Calu3 (cell line): Measurements from ENCODE around the gene TMEM182. TPM values are rescaled to one million over a fixed set of nuclear protein-coding genes. Genes with fewer than 3 reads are reported as not detected.

Source experiments
- BruUV-seq: library from RNA; stranded (reverse); fragments of 400-500 nt; replicated peaks from 2 replicates; lab custom pipeline; 2021; lab: Mats Ljungman, UMichigan
- CTCF ChIA-PET: fragments of 300-600 bp; sonication (Branson Sonifier 250); formaldehyde crosslinking; loops from one replicate; lab custom pipeline; 2022; ENCODE audit warnings: antibody characterized with exemption; lab: Charles Lee
- DNase-seq: peaks from one replicate; pipeline ENCODE4 v3.0.0; 2022
- H3K27ac Mint-ChIP-seq: one replicate; pipeline ENCODE4 v1.8.0; 2022; ENCODE audit warnings: mixed read lengths; ENCODE audit not compliant: unreplicated experiment
- H3K27me3 Mint-ChIP-seq: one replicate; pipeline ENCODE4 v1.8.0; 2022; ENCODE audit warnings: mixed read lengths; ENCODE audit not compliant: unreplicated experiment
- H3K36me3 Mint-ChIP-seq: one replicate; pipeline ENCODE4 v1.8.0; 2022; ENCODE audit warnings: mild to moderate bottlenecking, moderate library complexity, mixed read lengths; ENCODE audit not compliant: insufficient read depth, unreplicated experiment
- H3K4me1 Mint-ChIP-seq: one replicate; pipeline ENCODE4 v1.8.0; 2022; ENCODE audit warnings: mild to moderate bottlenecking, low read depth, mixed read lengths; ENCODE audit not compliant: unreplicated experiment
- H3K4me3 Mint-ChIP-seq: one replicate; pipeline ENCODE4 v1.8.0; 2022; ENCODE audit warnings: mild to moderate bottlenecking, low read depth, moderate library complexity, mixed read lengths; ENCODE audit not compliant: unreplicated experiment
- H3K9me3 Mint-ChIP-seq: one replicate; pipeline ENCODE4 v1.8.0; 2022; ENCODE audit warnings: low read depth, mixed read lengths; ENCODE audit not compliant: unreplicated experiment
- CTCF ChIP-seq: fragments of 200-600 bp; IDR thresholded peaks from one replicate; pipeline ENCODE4 v1.8.0; 2022; ENCODE audit warnings: antibody characterized with exemption; ENCODE audit not compliant: unreplicated experiment
- intact Hi-C: fragments of 100-400 bp; cut with micrococcal nuclease; formaldehyde crosslinking; loops from one replicate; pipeline ENCODE4 v1.10.0; 2022; ENCODE audit not compliant: unreplicated experiment
- total RNA-seq: library from RNA; stranded (reverse); gene quantifications from 2 replicates; pipeline ENCODE4 v1.2.3, GENCODE V29; 2022

TMEM182 gene
- total RNA-seq, 1 experiment from 2014 or later = 12.1 TPM

- no peak overlapping the region for H3K27ac Mint-ChIP-seq
- no peaks in the 10 kb centered on the region for H3K9me3 Mint-ChIP-seq
- peaks cover 8% of the 10 kb centered on the region for H3K4me1 Mint-ChIP-seq
- no peak for DNase-seq
- intact Hi-C loops = no loop called here
- TF ChIP-seq CTCF = no peak
- no TSS peak for BruUV-seq
- CTCF ChIA-PET = no interaction called here
- H3K36me3 Mint-ChIP-seq = no peaks in the 10 kb centered on the region
- no peak overlapping the region for H3K4me3 Mint-ChIP-seq
- H3K27me3 Mint-ChIP-seq = no peaks in the 10 kb centered on the region
Observed at GRCh38 chr2:102792568-102793208, 30.9 kb downstream of the TMEM182 start.

DNA sequence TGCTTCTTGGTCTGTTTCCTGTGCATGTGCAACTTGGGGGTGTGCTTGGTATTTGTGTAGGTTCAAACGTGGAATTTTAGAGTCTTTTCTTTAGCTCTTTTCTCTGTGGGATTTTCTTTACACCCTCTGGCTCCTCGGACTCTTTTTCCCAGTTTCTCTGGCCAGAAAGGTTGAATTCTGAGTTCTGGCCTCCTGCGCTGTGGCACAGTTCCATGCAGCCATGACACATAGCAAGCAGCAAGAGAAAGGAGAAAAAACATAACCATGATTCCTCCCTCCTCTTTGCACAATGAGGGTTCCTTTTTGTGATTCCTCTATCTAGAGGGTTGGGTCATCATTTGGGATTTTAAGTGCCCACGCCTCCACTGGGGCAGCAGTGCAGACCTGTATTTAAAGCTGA, 33.8 kb downstream of the TMEM182 start:
- Mint-ChIP-seq H3K4me1 (peaks cover 8% of the 10 kb centered on the region), H3K27me3 (no peaks in the 10 kb centered on the region), H3K27ac (no peak overlapping the region), H3K9me3 (peaks cover 12% of the 10 kb centered on the region), H3K36me3 (peaks cover 6% of the 10 kb centered on the region), H3K4me3 (no peak overlapping the region)
- CTCF ChIA-PET = no interaction called here
- intact Hi-C loops = no loop called here
- DNase-seq = no peak
- no TSS peak for BruUV-seq
- no peak for TF ChIP-seq CTCF

DNA sequence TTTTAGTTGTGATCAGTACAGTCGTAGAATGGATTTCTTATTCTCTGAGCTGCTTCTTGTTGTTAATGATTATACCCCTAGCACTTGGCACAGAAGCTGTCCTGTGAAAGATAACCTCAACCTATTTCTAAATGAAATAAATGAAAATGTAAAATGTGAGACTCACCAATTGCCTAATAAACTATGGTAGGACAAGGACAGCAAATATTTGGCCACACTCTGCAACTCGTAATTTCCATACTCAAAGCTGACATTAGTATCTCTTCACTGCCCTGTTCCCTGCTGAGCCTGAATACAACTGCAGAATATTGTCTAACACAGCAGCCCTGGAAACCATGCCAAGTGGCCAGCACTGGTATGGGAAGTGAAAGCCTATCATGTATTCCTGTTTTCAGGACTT, 34.5 kb downstream of the TMEM182 start:
- Mint-ChIP-seq H3K27me3 (no peaks in the 10 kb centered on the region), H3K36me3 (peaks cover 6% of the 10 kb centered on the region), H3K9me3 (peaks cover 14% of the 10 kb centered on the region), H3K27ac (no peak overlapping the region), H3K4me3 (no peak overlapping the region), H3K4me1 (peaks cover 8% of the 10 kb centered on the region)
- no peak for TF ChIP-seq CTCF
- CTCF ChIA-PET = no interaction called here
- intact Hi-C loops = no loop called here
- DNase-seq = no peak
- BruUV-seq = no TSS peak

GRCh38 chr2:102797486-102797885, 35.7 kb downstream of the TMEM182 start:
- CTCF ChIA-PET = no interaction called here
- H3K36me3 Mint-ChIP-seq = peaks cover 6% of the 10 kb centered on the region
- no TSS peak for BruUV-seq

More at GRCh38 chr2:102797486-102797885, 35.7 kb downstream of the TMEM182 start:
- no peak for DNase-seq
- H3K27me3 Mint-ChIP-seq = no peaks in the 10 kb centered on the region
- H3K27ac Mint-ChIP-seq = no peak overlapping the region
- H3K4me3 Mint-ChIP-seq = no peak overlapping the region
- TF ChIP-seq CTCF = no peak
- intact Hi-C loops = no loop called here
- H3K9me3 Mint-ChIP-seq = peaks cover 14% of the 10 kb centered on the region
- H3K4me1 Mint-ChIP-seq = peaks cover 8% of the 10 kb centered on the region
